Measurements from ENCODE around the gene DIAPH2.
"Not testable (repeated sequence)": the region's sequence is repeated elsewhere in the genome, so short reads cannot be mapped to it uniquely, and the experiment has no call there.

DIAPH2 gene

DNA sequence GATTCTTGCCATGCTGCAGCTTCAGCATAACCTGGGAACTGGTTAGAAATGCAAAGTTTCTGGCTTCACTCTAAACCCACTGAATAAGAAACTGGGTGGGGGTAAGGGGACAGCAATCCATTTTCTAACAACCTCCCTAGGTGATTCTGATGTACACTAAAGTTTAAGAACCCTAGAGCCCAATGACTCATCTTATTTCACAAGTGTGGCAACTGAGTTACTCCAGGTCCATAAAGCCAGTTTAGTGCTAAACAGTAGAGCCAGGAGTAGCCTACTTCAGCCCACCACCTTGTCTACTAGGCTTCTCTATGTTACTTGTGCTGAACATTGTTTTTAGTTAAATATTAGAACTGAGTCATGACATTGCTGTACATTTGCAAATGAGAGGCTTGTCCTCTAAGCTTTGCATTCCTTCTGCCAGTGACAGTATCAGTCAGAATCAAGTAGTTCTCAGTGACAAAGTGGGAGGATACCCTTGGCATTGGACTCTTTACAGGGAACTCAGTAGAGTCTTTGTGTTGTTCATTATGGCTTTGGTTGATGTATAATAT lies 717.0 kb downstream of the DIAPH2 start:
- no peak for DNase-seq

DNA sequence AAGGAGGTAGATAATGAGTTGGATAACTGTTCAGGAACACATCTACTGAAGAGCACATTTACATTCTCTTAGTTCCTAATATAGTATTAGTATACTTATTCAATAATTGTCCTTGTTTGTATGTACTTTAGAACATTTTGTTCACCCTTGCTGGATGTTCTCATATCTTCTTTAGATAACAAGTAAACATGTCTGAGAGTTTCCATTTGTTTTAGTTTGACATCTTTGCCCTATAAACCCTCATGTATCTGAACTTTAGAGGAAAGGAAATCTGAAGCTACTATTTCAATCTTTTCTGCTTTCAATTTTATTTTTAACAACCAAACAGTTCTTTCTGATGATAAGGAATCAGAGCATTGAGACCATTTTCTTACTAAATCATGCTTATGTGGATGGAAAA lies 717.7 kb downstream of the DIAPH2 start:
- no peak for DNase-seq

DNA sequence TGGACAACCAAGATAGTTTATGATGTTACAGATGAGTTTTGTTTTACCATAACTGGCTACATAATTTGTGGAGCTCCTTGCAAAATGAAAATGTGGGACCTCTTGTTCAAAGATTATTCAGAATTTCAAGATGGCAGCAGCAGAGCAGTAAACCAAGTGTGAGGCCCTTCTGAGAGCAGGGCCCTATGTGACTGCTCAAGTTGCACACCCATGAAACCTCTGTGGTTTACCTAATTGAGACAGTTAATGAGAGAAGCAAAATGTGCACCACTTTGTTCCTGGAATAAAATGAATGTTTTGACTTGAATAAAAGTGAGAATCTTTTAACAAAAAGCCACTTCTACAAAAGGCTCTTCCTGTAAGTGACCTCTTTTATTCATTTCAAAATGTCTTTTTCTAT lies 718.3 kb downstream of the DIAPH2 start:
- no peak for DNase-seq

DNA sequence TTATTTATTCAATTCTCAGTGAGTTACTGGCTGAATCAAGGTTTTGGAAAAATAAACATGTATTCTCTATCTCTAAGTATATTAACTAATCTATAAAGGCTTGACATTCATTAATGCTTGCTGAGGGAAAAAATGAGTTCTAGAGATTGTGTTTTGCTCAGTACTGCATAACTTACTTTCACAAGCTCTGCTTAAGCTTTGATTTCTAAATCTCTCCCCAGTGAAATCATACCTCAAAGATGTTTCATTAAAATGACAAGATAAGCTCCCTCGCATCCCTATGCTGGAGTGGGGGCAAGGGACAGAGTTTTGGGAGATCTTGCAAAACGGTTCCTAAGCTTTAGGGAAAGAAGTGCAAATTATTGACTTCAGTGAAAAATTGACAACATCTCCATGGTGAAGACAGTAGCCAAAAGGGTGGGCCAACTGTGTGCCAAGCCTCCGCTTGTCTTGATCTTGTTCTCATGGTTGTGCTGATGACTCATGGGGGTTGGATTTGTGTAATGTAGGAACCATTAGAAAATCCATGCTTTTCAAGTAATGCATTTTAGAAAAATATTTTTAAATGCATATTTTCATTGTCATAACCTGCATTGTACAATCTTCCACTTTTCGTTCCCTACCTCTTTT lies 720.5 kb downstream of the DIAPH2 start:
- DNase-seq = no peak

DNA sequence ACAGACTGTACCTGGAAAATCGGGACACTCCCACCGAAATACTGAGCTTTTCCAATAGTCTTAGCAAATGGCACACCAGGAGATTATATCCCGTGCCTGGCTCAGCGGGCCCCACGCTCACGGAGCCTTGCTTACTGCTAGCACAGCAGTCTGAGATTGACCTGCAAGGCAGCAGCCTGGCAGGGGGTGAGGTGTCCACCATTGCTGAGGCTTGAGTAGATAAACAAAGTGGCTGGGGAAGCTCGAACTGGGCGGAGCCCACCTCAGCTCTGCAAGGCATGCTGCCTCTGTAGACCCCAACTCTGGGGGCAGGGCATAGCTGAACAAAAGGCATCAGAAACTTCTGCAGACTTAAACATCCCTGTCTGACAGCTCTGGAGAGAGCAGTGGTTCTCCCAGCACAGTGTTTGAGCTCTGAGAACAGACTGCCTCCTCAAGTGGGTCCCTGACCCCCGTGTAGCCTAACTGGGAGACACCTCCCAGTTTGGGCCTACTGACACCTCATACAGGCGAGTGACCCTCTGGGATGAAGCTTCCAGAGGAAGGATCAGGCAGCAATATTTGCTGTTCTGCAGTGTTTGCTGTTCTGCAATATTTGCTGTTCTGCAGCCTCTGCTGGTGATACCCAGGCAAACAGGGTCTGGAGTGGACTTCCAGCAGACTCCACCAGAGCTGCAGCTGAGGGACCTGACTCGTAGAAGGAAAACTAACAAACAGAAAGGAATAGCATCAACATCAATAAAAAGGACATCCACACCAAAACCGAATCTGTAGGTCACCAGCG lies 725.2 kb downstream of the DIAPH2 start:
- not testable (repeated sequence) for DNase-seq

DNA sequence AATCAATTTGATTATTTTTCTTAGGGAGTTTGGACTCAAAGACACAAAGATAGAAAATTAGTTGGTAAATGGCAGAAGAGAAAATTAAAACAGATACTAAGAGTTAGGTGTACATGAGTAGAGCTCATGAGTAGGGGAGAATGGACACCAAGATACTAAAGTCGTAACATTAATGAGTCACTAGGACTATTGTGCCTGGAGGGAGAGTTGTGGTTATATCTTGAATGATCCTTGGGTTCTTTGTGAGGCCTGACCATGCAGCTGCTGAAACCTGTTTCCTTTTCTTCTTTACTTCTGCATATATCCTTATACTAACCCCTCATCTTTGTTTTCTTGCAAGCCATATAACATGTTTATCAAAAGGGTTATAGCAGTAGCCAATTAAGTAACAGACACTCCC lies 731.8 kb downstream of the DIAPH2 start:
- no peak for DNase-seq

DNA sequence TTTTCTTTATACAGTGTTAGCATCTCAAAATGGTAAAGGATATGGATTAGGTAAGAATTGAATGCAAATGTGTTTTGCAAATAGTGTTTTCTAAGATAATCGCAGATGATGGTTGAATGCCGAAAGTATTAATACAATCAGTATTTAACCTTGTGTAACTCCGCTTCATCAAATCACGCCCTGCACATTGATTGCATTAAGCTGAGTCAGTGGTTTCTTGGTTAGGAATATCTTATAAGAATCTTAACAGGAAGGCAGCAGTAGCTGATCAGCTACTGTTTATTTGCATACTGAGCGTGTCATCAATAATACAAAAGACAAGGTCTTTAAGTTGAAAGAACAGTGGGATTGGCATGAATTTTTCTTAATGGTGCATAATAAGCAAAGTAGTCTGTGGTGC lies 744.5 kb downstream of the DIAPH2 start:
- DNase-seq = no peak

DNA sequence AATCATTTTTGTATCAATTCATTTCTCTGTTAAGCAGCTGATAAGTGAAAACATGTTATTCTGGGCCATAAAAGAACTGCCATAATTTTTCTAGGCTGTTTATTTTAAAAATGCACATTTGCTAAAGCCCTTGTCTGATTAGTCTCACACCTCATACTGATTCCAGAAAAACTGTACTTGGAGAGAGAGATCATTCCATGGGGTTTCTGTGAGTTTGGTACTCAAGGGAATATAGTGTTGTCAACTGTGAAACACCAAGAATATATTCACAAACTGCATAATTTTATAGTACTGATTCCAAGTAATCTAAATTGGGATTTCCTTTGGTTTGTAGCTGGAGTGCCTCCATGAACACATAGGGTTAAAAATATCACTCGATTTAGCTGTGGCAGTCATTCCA lies 746.6 kb downstream of the DIAPH2 start:
- DNase-seq = no peak

DNA sequence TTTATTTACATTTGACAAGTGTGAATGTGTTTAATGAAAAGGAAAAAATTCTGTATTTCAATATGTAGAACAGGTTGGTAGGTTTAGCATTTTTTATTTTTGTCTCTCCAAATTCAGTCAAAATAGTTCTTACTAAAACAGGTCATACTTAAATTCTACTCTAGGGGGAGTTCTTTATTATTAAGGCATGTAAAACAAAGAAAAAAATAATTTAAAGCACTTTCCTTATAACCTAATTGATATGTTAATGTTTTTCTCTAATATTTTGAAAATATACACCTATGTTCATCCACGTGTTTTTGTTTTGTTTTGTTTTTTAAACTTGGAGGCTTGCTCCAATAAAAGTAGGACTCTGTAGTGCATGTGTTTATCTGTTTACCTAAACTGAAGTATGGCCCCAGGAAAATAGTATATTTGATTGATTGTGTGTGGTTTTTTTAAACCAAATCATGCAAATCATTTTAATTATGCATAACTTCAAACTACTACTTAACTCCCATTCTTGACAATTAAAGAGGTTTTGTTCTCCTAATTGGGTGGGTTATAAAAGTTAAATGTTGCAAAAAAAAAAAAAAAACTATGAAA lies 761.7 kb downstream of the DIAPH2 start:
- DNase-seq = no peak

DNA sequence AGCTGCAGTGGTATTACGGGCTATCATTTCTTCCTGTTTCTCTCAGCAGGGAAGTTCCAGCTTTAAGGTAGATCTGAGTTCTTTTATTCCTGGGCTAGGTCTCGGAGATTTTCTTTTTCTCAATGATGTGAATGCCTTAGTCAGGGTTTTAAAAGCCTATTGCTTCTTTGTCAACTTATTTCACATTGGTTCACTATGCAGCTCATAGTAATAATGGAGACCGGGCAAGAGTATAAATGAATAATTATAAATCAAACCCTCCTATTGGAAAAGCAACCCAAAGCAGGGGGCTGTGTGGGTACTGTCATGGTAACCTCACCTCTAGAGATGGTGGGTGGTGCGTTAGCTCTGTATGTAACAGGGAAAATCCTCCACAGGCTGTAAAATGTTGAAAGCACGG lies 762.7 kb downstream of the DIAPH2 start:
- no peak for DNase-seq

DNA sequence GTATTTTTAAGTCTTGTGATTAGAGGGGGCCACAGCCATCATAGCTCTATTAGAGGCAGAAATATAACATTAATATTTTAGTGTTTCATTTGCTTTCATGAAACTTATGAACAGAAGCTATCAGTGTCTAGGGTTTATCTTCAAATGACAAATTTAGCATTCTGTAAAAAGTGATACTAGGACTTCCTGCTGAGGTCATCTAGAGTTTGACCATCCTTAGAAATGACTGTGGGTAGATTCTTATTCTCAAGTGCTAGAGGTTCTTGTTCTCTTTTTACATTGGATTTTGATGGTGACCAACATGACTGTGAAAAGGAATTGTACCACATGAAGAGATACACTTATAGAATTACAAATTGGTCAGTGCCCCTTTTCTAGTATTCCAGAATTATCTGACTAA lies 767.6 kb downstream of the DIAPH2 start:
- DNase-seq = no peak

DNA sequence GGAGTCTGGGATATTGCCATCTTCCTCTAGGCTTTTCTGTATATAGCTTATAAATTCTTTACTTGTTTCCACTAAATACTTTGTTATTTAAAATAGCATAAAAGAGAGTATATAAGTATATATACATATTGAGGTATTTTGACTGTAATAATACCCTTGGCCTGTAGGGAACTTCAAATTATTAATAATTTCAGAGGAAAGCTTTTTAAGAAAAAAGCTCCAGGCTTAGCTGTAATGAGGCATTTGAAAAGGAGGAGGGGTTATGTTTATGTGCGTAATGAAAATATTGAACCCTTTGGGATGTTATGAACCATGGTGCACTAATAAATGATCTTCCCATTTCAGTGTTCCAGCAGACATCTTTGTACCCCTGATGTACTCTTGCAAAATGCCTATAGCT lies 777.1 kb downstream of the DIAPH2 start:
- no peak for DNase-seq

DNA sequence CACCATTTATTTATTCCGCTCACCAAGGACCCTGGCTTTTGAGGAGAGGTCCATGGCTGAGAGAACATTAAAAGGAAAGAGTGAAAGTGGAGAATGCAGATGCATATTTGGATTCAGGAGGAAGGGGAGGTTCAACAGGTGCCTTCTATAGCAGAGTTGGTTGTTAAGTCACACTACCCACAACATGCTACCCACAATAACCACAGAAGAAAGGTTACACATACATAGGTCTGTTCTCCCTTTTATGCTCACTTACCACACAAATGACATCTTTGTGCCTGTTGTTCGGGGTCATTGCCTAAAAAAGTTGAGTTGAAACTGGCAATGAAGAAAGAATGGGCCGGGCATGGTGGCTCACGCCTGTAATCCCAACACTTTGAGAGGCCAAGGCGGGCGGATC lies 786.4 kb downstream of the DIAPH2 start:
- no peak for DNase-seq

DNA sequence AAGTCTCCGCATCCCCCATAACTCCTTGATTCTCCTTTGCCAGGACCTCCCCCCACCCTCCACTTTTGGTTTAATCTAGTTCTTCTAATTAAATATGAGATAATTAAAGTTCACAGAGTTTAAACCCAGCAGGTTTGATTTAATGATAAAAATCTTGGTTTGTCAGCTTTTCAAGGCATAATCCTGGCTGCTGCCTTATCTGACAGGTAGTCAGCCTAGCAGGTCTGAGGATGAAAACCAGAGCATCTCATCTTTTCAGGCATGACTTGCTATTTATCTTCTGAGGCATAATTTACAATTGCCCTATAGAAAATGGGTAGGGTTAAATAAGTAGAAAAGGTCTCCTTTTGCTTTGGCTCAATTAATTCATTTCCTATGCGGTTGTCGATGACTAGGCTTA lies 790.3 kb downstream of the DIAPH2 start:
- DNase-seq = no peak

DNA sequence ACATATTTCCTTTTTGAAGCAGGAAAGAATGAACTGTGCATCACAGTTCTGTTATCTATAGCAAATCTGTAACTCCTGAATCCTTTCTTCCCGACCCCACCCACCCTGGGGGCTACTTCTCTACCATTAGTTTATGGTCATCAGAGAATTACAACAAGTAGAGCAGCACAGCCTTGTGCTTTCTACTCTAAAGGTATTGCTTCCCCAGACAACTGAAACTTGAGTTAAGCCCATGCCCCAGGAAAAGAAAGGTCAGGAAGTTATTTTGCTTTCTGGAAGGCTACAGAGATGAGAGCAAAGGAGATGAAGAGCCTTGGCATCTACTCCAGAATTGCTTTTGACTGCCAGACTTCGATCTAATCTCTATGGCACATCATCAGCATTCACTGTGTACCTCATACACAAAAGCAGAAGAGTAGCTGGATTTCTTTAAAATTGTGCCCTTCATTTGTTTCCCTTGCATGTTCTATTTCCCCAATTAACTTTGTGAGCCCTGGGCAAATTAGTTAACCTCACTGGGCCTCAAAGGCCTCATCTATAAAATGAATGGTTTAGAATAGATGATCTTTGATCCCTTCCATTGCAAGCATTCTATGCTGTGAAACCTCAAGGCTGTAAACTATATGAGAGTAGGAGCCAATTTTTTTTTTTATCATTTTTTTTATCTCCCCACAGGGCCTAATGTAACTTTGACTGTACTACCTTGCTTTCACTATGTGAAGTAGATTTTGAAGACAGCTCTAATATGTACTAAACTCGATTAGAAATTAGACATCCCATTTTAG lies 794.7 kb downstream of the DIAPH2 start:
- no peak for DNase-seq

DNA sequence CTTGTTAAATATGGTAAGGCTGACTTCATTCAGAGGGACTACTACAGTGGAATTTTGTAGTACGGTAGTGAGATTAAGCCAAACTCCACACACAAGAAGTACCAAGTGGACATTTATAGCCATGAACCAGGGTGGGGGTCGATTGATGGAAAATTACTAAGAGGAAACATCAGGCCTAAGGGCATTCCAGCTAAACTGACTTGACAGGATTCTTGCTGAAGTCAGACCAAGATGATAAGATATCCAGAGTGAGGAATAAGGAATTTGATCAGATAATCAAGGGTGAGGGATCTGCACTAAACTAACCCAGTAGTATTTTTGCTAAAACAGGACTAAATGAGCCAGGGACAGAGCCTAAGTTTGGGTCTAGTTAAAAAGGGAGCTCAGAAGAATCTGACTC lies 796.6 kb downstream of the DIAPH2 start:
- DNase-seq = no peak

DNA sequence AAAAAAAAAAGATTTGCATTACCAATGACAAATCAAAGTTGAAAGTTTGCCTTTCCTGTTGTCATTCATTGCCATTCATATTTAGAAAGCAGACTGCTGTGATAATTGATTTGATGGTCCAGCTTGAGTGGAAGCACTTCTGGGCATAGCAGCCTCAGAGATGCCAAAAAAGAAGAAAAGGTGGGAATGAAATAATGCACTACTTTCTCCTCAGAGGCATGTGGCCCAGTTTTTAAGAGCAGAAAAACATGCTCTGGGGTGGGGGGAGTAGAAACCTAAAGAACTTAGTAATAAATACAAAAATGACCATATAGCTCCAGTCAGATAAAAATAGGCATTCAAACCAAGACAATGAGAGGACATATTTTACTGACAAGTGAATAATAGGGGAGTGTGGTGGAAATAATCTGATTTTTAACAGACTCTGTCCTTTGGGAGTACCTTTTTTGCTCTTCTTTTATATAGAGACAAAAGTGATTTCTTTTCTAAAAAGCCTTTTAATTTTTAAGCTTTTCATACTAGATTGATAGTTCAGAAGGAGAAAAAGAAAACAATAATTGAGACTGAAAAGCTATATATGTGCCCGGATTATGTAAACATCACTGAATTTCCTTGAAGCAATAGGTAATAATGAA lies 798.1 kb downstream of the DIAPH2 start:
- no peak for DNase-seq

DNA sequence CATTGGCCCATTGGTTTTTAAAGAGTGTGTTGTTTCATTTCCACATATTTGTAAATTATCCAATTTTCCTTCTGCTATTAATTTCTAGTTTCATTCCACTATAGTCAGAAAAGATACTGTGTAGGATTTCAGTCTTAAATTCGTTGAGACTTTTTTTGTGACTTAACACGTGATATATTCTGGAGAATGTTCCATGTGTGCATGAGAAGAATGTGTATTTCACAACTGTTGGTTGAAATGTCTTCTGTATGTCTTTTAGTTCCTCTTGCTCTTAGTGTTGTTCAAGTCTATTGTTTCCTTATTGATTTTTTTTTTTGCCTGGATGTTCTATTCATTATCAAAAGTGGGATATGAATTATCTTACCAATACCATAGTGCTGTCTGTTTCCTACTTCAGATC lies 806.0 kb downstream of the DIAPH2 start:
- DNase-seq = no peak

DNA sequence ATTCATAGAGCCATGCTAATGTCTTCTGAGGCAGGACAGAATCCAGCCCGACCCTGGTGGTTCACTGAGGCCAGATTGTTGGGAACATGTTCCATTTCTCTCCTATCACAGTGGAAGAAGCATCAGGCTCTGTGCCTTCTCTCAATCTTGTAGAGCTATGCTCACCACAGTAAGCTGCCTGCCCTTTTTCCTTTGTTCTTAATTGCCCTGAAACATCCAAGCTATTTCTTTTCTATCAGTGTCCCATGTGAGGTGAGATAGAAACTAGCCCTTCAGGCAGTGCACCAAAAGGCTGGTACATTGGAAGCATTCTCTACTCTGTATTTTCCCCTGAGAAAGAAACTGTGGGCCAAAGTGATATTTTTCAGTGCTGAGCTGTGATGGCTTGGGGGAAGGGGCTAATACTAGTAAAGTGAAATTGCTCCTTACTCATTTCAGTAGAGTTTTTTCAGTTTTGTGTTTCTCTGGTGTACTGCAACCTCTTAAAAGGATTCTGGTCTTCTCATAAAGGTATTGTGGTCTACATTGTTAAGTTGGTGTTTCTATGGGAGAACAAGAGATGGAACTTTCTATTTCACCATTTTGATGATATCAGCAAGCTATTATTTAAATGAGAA lies 810.2 kb downstream of the DIAPH2 start:
- no peak for DNase-seq

DNA sequence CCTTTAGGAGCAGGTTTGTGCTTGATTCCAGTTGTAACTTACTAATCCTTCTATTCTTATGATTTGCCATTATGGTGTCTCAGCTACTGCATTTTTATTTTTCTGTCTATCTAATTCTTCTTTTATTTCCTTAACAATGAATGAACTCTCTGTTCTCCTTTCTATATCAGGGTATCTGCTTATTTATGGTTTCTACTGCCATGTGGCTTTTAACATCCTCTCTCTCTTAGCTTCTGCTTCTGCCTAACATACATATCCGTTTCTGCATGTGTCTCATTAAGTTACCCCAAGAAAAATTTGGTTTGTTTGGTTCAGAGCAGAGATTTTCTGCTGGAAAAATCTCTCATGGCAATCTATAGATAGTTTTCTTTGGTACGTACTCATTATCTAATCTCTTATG lies 813.5 kb downstream of the DIAPH2 start:
- DNase-seq = no peak

DNA sequence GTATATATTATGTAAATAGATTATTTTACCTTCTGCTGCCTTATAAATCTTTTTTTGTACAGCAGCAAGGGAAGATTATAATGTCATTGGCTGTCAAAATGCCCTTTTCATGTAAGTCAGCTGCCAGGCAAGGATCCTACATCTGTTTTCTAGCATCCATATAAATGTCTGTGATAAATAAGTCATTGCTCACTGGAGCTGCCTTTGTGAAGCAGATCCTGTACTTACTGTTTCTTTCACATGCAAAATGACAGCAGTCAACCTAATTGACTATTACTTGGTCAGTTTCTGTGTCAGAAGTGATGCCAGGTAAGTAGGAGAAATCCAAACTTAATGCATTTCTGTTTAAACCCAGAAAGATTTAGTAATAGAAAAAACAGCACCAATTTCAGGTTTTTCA lies 819.8 kb downstream of the DIAPH2 start:
- DNase-seq = no peak

DNA sequence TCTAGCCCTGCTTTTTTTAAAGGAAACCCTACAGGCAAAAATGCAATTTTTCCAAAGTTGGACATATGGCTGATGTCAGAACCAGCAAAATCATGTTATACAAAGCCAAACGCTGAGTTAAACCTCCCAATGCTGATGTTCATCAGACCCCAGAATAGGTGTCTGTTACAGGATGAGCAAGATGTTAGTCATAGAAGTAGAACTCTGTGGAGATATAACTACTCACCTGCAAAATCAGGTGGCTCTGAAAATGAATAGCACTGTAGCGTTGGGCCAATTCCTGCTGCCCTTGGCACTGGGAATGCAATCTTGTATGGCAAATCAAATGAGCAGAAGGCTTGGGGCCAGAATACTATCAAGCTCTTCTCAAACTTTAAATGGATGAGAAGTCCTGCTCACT lies 833.1 kb downstream of the DIAPH2 start:
- no peak for DNase-seq

Data from stimulated activated CD8-positive, alpha-beta memory T cell treated with anti-CD3 and anti-CD28 coated beads, Interleukin-4, amount 100 ng/mL, for 48 hours (primary cell).